ENCODE results near the gene RANBP9.
A peak's percentile ranks its signal among the peaks of the same experiment; 100 is the strongest.

Gene RANBP9

DNA sequence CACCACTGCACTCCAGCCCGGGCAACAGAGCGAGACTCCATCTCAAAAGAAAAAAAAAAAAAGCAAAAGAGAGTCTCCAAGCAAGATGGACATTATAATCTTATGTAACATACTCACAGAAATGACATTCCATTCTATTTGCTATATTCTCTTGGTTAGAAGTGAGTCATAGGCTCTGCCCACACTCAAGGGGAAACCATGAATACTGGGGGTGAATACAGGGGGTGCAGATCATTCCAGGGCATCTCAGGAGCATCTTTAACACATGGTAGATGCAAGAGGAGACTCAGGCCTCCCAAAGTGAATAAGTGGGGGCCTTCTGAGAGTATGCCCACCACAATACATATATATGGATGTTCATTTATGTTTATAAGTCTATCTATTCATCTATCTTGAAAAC is 18.3 kb upstream of the RANBP9 start:
- no peak overlapping the region for H3K27ac ChIP-seq (ENCODE audit: low read depth, low read length)
- no peak overlapping the region for H3K9ac ChIP-seq (ENCODE audit: low read length)
- peaks cover 11% of the 10 kb centered on the region for H3K4me1 ChIP-seq (ENCODE audit: control insufficient read depth, insufficient read depth, low read length)

DNA sequence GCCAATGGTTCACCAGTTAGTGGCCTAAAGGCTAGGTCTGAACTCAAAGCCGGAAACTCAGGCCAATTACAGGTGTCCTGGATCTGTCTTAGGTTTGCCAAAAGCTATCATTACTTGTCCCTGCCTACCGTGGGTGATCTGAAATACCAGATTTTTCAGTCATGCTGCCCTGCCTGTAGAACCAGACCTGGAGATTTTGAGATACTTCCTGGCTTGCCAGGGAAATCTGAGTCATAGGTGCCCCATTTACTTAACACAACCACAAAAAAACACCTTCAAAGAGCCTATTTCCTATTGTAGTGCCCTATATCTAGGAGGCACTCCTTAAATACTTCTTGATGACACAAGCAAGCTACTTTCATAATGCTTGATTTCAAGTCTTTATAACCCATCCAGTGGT is 13.9 kb upstream of the RANBP9 start:
- no peak overlapping the region for H3K9ac ChIP-seq (ENCODE audit: low read length)
- H3K4me1 ChIP-seq (ENCODE audit: control insufficient read depth, insufficient read depth, low read length): no peaks in the 10 kb centered on the region
- H3K9me3 ChIP-seq (ENCODE audit: control insufficient read depth, insufficient read depth, low read depth, low read length): no peaks in the 10 kb centered on the region
- H3K27me3 ChIP-seq (ENCODE audit: control insufficient read depth, insufficient read depth, low read length): no peaks in the 10 kb centered on the region
- H3K36me3 ChIP-seq (ENCODE audit: control insufficient read depth, insufficient read depth, low read length): no peaks in the 10 kb centered on the region
- no peak overlapping the region for H3K4me3 ChIP-seq (ENCODE audit: low read depth, low read length)
- no peak overlapping the region for H3K27ac ChIP-seq (ENCODE audit: low read depth, low read length)

More for the DNA sequence above, 18.3 kb upstream of the RANBP9 start:
- Histone ChIP-seq H3K9me3 (ENCODE audit: control insufficient read depth, insufficient read depth, low read depth, low read length) (no peaks in the 10 kb centered on the region), H3K27me3 (ENCODE audit: control insufficient read depth, insufficient read depth, low read length) (no peaks in the 10 kb centered on the region), H3K4me3 (ENCODE audit: low read depth, low read length) (no peak overlapping the region), H3K36me3 (ENCODE audit: control insufficient read depth, insufficient read depth, low read length) (no peaks in the 10 kb centered on the region)

DNA sequence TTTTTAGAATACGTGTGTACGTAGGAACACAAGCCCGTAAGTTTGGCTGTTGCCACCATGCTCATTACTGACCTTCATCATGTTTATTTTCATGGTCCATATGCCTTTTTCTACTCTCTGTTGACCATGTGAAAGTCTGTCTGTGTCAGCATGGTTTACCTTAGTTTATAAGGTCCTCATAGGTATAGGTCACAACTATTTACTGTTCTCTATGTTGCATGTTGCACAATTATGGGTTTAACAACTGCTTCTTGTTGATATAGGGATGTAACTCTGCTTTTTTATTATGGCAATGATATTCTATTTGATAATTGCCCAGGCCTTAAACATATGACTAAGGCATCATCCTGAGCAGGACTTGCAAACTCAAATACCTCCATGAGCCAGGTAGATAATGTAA is 13.4 kb upstream of the RANBP9 start:
- Histone ChIP-seq H3K4me1 (ENCODE audit: control insufficient read depth, insufficient read depth, low read length) (no peaks in the 10 kb centered on the region), H3K27ac (ENCODE audit: low read depth, low read length) (no peak overlapping the region), H3K4me3 (ENCODE audit: low read depth, low read length) (no peak overlapping the region), H3K9ac (ENCODE audit: low read length) (no peak overlapping the region), H3K9me3 (ENCODE audit: control insufficient read depth, insufficient read depth, low read depth, low read length) (no peaks in the 10 kb centered on the region), H3K36me3 (ENCODE audit: control insufficient read depth, insufficient read depth, low read length) (no peaks in the 10 kb centered on the region), H3K27me3 (ENCODE audit: control insufficient read depth, insufficient read depth, low read length) (no peaks in the 10 kb centered on the region)

DNA sequence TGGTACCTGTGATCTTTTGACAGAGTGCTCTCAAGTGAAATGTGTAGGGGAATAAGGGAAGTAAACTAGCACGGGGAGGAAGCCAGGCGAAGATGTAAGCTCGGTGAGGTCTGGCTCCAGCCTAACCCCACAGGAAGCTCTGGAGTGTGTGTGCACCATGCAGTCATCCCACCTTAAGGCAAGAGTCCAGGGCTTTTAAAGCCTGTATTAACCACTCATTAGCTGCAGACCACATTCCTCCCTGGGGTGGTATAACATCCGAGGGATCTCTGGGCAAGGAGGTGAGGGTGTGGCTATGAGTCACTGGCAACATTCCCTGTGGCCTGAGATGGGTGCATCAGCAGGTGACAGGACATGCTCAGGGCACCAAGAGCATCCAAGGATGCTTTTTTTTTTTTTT is 12.5 kb upstream of the RANBP9 start:
- Histone ChIP-seq H3K36me3 (ENCODE audit: control insufficient read depth, insufficient read depth, low read length) (no peaks in the 10 kb centered on the region), H3K4me3 (ENCODE audit: low read depth, low read length) (no peak overlapping the region), H3K27me3 (ENCODE audit: control insufficient read depth, insufficient read depth, low read length) (no peaks in the 10 kb centered on the region), H3K27ac (ENCODE audit: low read depth, low read length) (no peak overlapping the region), H3K9me3 (ENCODE audit: control insufficient read depth, insufficient read depth, low read depth, low read length) (no peaks in the 10 kb centered on the region), H3K9ac (ENCODE audit: low read length) (no peak overlapping the region), H3K4me1 (ENCODE audit: control insufficient read depth, insufficient read depth, low read length) (no peaks in the 10 kb centered on the region)

DNA sequence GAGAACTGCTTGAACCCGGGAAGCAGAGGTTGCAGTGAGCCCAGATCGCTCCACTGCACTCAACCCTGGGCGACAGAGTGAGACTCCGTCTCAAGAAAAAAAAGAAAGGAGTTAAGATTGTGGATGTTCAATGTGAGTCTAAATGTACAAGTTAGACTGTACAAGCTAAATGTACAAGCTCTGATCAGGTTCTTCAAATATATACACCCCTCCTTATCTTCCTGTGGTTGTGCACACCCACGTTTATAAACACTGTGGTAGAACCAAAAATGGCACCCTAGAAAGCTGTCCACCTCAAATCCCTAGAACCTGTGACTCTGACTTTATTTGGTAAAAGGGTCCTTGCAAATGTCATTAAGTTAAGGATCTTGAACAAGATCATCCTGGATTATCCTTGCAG is 11.2 kb upstream of the RANBP9 start:
- no peaks in the 10 kb centered on the region for H3K9me3 ChIP-seq (ENCODE audit: control insufficient read depth, insufficient read depth, low read depth, low read length)
- no peaks in the 10 kb centered on the region for H3K27me3 ChIP-seq (ENCODE audit: control insufficient read depth, insufficient read depth, low read length)
- no peaks in the 10 kb centered on the region for H3K4me1 ChIP-seq (ENCODE audit: control insufficient read depth, insufficient read depth, low read length)
- no peak overlapping the region for H3K9ac ChIP-seq (ENCODE audit: low read length)
- H3K27ac ChIP-seq (ENCODE audit: low read depth, low read length): no peak overlapping the region
- no peaks in the 10 kb centered on the region for H3K36me3 ChIP-seq (ENCODE audit: control insufficient read depth, insufficient read depth, low read length)
- no peak overlapping the region for H3K4me3 ChIP-seq (ENCODE audit: low read depth, low read length)

DNA sequence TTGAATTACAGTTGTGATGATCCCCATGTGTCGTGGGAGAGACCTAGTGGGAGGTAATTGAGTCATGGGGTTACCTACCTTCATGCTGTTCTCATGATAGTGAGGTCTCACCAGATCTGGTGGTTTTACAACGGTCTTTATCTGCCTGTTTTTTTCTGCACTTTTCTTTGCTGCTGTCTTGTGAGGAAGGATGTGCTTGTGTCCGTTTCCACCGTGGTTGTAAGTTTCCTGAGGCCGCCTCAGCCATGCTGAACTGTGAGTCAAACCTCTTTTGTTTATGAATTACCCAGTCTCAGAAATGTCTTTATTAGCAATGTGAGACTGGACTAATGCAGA is 6.5 kb upstream of the RANBP9 start:
- Histone ChIP-seq H3K9ac (ENCODE audit: low read length) (no peak overlapping the region), H3K4me1 (ENCODE audit: control insufficient read depth, insufficient read depth, low read length) (no peaks in the 10 kb centered on the region), H3K27ac (ENCODE audit: low read depth, low read length) (no peak overlapping the region), H3K27me3 (ENCODE audit: control insufficient read depth, insufficient read depth, low read length) (no peaks in the 10 kb centered on the region), H3K4me3 (ENCODE audit: low read depth, low read length) (no peak overlapping the region), H3K36me3 (ENCODE audit: control insufficient read depth, insufficient read depth, low read length) (no peaks in the 10 kb centered on the region), H3K9me3 (ENCODE audit: control insufficient read depth, insufficient read depth, low read depth, low read length) (peaks cover 18% of the 10 kb centered on the region)

DNA sequence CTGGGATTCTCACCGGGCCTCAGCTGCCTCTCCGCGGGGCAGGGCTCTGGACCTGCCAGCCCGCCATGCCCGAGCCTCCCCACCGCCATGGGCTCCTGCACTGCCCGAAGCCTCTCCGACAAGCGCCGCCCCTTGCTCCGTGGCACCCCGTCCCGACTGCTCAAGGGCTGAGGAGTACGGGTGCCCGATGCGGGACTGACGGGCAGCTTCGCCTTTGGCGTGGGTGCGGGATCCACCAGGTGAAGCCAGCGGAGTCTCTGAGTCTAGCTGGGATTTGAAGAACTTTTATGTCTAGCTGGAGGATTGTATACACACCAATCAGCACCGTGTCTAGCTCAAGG is 5.3 kb upstream of the RANBP9 start:
- H3K4me3 ChIP-seq (ENCODE audit: low read depth, low read length): no peak overlapping the region
- H3K4me1 ChIP-seq (ENCODE audit: control insufficient read depth, insufficient read depth, low read length): peaks cover 5% of the 10 kb centered on the region; the same call in 1 of the 2 replicates
- H3K9ac ChIP-seq (ENCODE audit: low read length): no peak overlapping the region
- no peaks in the 10 kb centered on the region for H3K36me3 ChIP-seq (ENCODE audit: control insufficient read depth, insufficient read depth, low read length)
- H3K9me3 ChIP-seq (ENCODE audit: control insufficient read depth, insufficient read depth, low read depth, low read length): peaks cover 18% of the 10 kb centered on the region
- no peaks in the 10 kb centered on the region for H3K27me3 ChIP-seq (ENCODE audit: control insufficient read depth, insufficient read depth, low read length)
- no peak overlapping the region for H3K27ac ChIP-seq (ENCODE audit: low read depth, low read length)

DNA sequence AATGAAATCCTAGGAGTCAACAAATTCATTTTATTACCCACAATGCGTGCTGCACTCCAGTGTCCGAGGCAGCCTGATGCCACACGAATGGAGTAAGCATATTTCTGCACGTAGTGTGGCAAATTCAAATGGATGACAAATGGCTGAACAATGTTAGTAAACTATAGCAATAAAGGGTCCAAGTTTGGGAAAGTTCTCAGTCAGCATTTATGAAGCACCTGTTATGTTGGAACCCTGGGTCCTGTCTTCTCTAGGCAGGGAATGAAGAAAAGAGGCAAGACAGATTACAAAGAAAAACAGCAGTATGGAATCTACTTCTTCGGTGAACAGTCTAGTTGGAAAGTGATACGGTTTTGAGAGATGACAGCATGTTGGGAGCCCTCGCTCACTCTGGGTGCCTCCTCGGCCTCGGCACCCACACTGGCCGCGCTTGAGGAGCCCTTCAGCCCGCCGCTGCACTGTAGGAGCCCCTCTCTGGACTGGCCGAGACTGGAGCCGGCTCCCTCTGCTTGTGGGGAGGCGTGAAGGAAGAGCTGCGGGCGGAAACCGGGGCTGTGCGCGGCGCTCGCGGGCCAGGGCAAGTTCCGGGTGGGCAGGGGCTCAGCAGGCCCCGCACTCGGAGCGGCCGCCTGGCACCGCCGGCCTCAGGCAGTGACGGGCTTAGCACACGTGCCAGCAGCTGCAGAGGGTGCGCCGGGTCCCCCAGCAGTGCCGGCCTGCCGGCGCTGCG is 4.8 kb upstream of the RANBP9 start:
- H3K9ac ChIP-seq (ENCODE audit: low read length): no peak overlapping the region
- no peaks in the 10 kb centered on the region for H3K36me3 ChIP-seq (ENCODE audit: control insufficient read depth, insufficient read depth, low read length)
- H3K4me3 ChIP-seq (ENCODE audit: low read depth, low read length): no peak overlapping the region
- H3K9me3 ChIP-seq (ENCODE audit: control insufficient read depth, insufficient read depth, low read depth, low read length): peaks cover 18% of the 10 kb centered on the region
- peaks cover 5% of the 10 kb centered on the region; the same call in 1 of the 2 replicates for H3K4me1 ChIP-seq (ENCODE audit: control insufficient read depth, insufficient read depth, low read length)
- H3K27ac ChIP-seq (ENCODE audit: low read depth, low read length): no peak overlapping the region
- H3K27me3 ChIP-seq (ENCODE audit: control insufficient read depth, insufficient read depth, low read length): no peaks in the 10 kb centered on the region

DNA sequence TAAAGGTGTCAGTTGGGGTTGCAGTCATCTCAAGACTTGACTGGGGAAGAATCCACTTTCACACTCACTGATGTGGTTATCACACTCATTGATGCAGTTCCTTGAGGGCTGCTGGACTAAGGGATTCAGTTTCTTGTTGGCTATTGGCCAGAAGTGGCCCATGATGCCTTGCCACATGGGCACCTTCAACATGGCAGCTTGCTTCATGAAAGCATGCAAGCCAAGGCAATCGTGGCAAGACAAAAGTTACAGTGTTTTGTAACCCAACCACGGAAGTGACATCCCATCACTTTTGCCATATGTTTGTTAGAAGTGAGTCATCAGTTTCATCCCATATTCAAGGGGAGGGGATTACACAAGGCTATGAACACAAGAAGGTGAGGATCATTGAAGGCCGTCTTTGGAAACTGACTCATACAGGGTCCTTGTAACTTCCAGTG is 3.8 kb upstream of the RANBP9 start:
- H3K36me3 ChIP-seq (ENCODE audit: control insufficient read depth, insufficient read depth, low read length): no peaks in the 10 kb centered on the region
- no peaks in the 10 kb centered on the region for H3K27me3 ChIP-seq (ENCODE audit: control insufficient read depth, insufficient read depth, low read length)
- H3K27ac ChIP-seq (ENCODE audit: low read depth, low read length): no peak overlapping the region
- peaks cover 18% of the 10 kb centered on the region for H3K9me3 ChIP-seq (ENCODE audit: control insufficient read depth, insufficient read depth, low read depth, low read length)
- no peak overlapping the region for H3K4me3 ChIP-seq (ENCODE audit: low read depth, low read length)
- H3K4me1 ChIP-seq (ENCODE audit: control insufficient read depth, insufficient read depth, low read length): peaks cover 5% of the 10 kb centered on the region; the same call in 1 of the 2 replicates
- no peak overlapping the region for H3K9ac ChIP-seq (ENCODE audit: low read length)

DNA sequence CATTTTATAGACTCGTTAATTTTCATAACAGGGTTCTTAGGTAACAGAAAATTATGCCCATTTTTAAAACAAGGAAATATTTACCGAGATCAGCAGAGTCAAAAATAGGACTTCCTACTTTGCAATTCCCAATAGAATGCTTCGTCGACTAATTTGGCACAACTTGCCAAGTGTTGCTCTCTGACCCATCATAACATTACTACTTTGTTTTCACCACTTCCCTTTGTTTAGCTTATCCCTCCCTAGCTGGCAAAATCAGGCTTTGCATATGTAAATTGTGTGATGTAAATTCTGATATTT is 914 bp upstream of the RANBP9 start:
- H3K27ac ChIP-seq (ENCODE audit: low read depth, low read length): peak overlapping the region; percentile 32; the same call in 1 of the 2 replicates
- H3K9me3 ChIP-seq (ENCODE audit: control insufficient read depth, insufficient read depth, low read depth, low read length): peaks cover 18% of the 10 kb centered on the region
- H3K4me3 ChIP-seq (ENCODE audit: low read depth, low read length): peak overlapping the region; percentile 75
- H3K4me1 ChIP-seq (ENCODE audit: control insufficient read depth, insufficient read depth, low read length): peaks cover 20% of the 10 kb centered on the region
- H3K27me3 ChIP-seq (ENCODE audit: control insufficient read depth, insufficient read depth, low read length): no peaks in the 10 kb centered on the region
- H3K9ac ChIP-seq (ENCODE audit: low read length): peak overlapping the region; percentile 70
- H3K36me3 ChIP-seq (ENCODE audit: control insufficient read depth, insufficient read depth, low read length): no peaks in the 10 kb centered on the region

DNA sequence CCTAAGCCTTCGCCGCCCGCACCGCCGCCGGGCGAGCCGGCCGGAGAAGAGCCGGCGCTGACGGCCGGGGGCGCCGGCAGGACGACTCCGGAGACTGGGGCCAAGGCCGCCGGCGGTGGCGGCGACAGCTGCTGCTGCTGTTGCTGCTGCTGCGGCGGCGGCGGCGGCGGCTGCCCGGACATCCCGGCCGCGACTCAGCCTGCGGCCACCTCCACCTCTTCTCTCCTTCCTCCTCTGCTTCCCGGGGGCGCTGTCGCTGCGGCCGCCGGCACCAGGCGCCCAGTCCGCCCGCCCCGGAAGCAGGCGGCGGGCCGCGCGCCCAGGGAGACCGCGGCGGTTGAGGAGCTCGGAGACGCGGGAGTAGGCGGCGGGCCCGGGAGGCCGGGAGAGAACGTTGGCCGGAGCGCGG is 307 bp downstream of the RANBP9 start:
- Histone ChIP-seq H3K4me1 (ENCODE audit: control insufficient read depth, insufficient read depth, low read length) (peaks cover 20% of the 10 kb centered on the region), H3K9me3 (ENCODE audit: control insufficient read depth, insufficient read depth, low read depth, low read length) (peaks cover 10% of the 10 kb centered on the region), H3K36me3 (ENCODE audit: control insufficient read depth, insufficient read depth, low read length) (no peaks in the 10 kb centered on the region), H3K9ac (ENCODE audit: low read length) (peak overlapping the region; percentile 82), H3K4me3 (ENCODE audit: low read depth, low read length) (peak overlapping the region; percentile 75), H3K27me3 (ENCODE audit: control insufficient read depth, insufficient read depth, low read length) (no peaks in the 10 kb centered on the region), H3K27ac (ENCODE audit: low read depth, low read length) (peak overlapping the region; percentile 70; the same call in 1 of the 2 replicates)
